ENCODE data around the gene FKBP11.

Gene FKBP11

GRCh38 chr12:48961801-48962200, 36.5 kb upstream of the FKBP11 start:
- no peak overlapping the region for H3K4me3 ChIP-seq (ENCODE audit: low read length)

DNA sequence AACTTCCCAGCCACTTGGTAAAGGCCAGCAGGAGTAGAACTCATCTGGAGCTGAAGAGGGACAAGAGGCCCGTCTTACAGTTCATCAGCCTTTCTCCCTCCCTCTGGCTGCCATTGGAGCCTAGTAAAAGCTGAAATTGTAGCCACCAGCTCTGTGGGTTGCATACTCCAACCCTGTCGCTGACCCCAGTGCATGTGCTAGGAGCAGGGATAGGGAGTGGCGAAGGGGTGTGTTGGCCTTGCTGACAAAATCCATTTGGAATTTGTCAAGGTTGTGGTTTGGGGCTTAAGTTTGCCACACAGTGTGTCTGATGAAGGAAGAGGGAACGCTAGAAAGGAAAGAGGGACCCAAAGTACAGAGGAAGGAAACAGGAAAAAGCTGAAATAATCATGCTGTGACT, 36.0 kb upstream of the FKBP11 start:
- no peak for TF ChIP-seq CTCF (conservative IDR thresholded peaks at IDR 0.05; ENCODE audit: low read depth, low read length)
- no peak overlapping the region for H3K4me3 ChIP-seq (ENCODE audit: low read length)
- no peak for DNase-seq (ENCODE audit: low read depth)

More at GRCh38 chr12:48961801-48962200, 36.5 kb upstream of the FKBP11 start:
- DNase-seq (ENCODE audit: low read depth), result no peak
- no peak for TF ChIP-seq CTCF (conservative IDR thresholded peaks at IDR 0.05; ENCODE audit: low read depth, low read length)

GRCh38 chr12:48960834-48961233, 35.5 kb upstream of the FKBP11 start:
- H3K4me3 ChIP-seq (ENCODE audit: low read length), result no peak overlapping the region
- no peak for TF ChIP-seq CTCF (conservative IDR thresholded peaks at IDR 0.05; ENCODE audit: low read depth, low read length)
- no peak for DNase-seq (ENCODE audit: low read depth)

GRCh38 chr12:48958049-48958388, 32.7 kb upstream of the FKBP11 start:
- no peak for TF ChIP-seq CTCF (conservative IDR thresholded peaks at IDR 0.05; ENCODE audit: low read depth, low read length)
- no peak for DNase-seq (ENCODE audit: low read depth)
- H3K4me3 ChIP-seq (ENCODE audit: low read length), result peak overlapping the region; percentile 94

DNA sequence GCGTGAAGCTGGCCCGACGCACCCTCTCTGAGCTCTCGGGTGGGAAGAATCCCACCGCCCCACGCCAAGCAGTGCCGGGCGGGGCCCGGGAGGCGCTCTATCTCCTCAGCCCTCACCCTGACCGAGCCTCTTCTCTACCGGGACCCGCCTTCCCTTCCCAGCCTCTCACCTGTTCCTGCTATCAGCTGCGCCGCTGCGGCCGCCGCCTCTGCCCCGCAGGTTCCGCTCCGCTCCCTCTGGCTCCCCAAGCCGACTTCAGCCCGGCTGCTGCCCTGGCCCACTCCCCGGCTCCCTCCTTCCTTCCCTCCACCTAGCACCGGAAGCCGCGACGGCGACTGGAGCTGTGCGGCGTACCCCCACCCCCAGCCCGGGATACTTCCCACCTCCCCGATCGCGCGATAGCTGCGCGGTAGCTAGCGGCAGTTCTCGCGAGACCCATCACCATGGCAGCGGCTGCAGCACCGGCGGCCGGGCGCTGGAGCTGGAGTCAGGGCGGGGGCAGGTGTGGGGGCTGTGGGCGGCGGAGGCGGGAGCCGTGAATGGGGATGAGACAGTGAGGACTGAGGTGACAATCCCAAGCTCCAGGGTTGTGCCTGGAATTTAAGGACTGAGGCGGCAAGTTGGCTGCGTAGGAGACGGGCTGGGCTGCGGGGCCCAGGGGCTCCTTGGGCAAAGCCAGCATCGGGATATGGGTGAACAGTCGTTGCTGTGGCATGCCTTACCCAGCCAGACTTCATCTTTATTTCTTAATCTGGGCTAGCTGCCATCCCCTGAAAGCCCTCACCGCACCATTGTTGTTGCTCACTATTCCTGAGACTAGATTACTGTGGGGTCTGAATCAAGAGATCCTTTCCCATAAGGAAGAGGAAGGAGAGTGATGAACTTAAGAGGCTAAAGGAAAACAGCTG, 32.1 kb upstream of the FKBP11 start, which contains the start of gene ARF3:
Gene ARF3 (minus strand): TSS at position 347 of the 908 bp plus-strand sequence. CDS start 16,392 bp downstream, outside the sequence.
- H3K4me3 ChIP-seq (ENCODE audit: low read length), result peak within 1 kb of the TSS; percentile 94
- no peak for TF ChIP-seq CTCF (conservative IDR thresholded peaks at IDR 0.05; ENCODE audit: low read depth, low read length)
- DNase-seq (ENCODE audit: low read depth), result peak; percentile 74

- peak; percentile 16 for TF ChIP-seq CTCF (conservative IDR thresholded peaks at IDR 0.05; ENCODE audit: low read depth, low read length)
- peak overlapping the region; percentile 94 for H3K4me3 ChIP-seq (ENCODE audit: low read length)
- DNase-seq (ENCODE audit: low read depth), result peak; percentile 84
These were observed 31.2 kb upstream of the FKBP11 start for GRCh38 chr12:48956279-48957140.
